ENCODE results near the gene RHBDF1.

- no peak for TF ChIP-seq CTCF (IDR thresholded peaks at IDR 0.05; ENCODE audit: low read depth, low read length, poor library complexity, severe bottlenecking)
- no peak for TF ChIP-seq EZH2phosphoT487 (IDR thresholded peaks at IDR 0.05; ENCODE audit: borderline replicate concordance, low read length)
Measured at GRCh38 chr16:9903-10665, 62.3 kb downstream of the RHBDF1 start.
